NOMO-1 treated with dmso at 0.1 percent for 144 hours (cell line): ENCODE results near the gene EVI5.

ENCODE experiments used
- DNase-seq: peaks from one replicate; lab custom pipeline; 2025; ENCODE audit not compliant: unreplicated experiment; lab: John Stamatoyannopoulos, UW

Gene EVI5

DNA sequence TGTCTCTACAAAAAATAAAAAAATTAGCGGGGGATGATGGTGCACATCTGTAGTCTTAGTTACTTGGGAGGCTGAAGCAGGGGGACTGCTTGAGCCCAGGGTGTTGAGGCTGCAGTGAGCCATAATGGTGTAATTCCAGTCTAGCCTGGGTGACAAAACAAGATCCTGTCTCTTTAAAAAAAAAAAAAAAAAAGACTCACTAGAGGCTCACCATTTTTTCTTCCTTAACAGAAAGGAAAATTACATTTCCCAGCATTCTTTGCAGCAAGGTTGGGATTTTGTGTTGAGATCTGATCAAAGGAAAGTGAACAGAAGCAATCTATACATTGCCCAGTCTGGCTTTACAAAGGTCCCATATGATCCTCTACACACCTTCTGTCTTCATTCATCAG lies 319.7 kb downstream of the EVI5 start:
- no peak for DNase-seq

DNA sequence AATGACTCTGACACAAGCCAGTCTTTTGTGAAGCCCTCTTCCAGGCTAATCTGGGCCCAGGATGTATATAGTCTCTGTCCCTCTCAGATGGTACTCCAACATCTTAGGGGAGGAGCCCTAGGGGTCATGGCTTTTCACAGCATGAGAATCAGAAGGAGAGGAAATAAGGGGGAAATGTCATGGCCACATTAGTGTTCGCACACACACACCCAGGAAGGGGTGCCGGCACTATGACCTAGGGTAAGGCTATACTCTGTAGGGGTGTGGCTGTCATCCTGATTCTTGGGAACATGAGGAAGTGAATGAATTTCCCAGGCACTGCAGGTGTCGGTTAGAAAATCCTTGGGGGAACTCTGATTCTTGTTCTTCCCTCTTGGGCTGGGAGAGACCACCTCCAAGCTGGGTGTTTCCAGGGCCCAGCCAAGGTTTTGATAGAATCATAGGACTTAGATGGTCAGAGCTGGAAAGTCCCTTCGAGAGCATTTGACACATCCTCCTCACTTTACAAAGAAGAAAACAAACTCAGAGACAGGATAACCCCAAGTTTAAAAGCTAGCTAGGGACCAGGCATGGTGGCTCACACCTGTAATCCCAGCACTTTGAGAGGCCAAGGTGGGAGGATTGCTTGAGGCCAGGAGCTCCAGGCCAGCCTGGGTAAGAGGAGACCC lies 320.2 kb downstream of the EVI5 start:
- DNase-seq, result no peak

DNA sequence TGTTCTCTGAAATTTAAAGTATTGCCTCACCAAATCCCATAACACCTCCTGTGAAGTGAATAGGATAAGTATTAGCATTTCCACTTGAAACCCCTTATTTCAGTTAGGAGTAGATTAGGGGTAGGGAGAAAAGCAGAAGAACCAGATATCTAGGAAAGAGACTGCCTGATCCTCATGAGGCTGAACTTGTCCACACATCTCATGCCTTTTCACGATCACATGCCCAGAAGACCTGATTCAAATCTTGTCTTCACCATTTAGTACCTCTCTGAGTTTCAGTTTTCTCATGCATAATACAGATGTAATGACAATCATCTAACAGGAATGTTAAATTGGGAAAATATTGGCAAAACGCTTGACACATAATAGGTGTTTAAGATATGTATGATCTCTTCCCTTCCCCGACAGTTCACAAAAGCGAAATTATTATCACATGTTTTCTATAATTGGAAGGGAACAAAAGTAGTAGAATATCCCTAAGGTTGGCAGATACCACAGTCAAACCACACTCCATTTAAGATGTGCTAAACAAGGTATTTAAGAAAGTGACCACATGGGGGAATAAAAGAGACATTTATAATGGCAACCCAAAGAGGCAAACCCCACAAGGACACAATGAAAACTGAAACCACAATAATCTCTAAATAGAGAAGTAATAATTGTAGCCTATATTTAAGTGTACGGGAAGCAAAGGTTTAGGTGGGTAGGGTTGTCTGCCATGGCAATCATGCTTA lies 323.4 kb downstream of the EVI5 start:
- peak; percentile 73 for DNase-seq

DNA sequence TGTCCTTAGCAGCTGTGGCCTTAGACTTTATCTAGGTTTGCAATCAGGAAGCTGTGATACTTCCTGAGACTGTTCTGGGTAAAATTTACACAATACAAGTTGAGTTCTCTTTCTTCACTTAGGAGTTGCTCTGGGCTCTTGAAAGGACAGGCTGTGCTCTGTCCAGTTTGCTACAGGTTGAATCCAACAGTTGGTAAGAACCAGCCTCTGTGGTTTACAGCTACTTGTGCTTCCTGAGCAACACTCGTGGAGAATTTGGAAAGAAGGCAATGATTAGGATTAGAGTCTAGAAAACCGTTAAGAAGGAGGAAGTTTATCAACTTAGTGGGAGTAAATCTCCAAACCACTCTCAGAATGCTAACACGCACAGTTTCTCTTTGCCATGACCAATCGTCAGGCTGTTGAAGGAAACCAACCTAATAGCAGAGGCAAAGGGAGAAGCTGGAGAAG lies 325.0 kb downstream of the EVI5 start:
- peak; percentile 80 for DNase-seq
